ENCODE measurements around the gene PAPPA2.

PAPPA2 gene

DNA sequence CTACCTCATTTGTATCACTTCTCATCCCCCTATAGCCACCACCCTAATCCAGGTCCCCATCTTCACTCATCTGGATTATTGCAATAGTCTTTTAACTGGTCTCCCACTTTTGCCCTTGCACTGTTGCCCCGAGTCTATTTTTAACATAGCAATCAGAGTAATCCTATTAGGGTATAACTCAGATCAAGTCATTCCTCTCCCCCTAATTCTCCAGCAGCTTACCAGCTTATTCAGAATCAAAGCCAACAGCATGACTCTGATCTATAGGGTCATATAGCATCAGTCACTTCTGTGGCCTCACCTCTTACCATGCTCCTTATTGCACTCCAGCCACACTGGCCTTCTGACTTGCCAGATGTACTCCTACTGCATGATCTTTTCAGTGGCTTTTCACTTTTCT, 140.7 kb downstream of the PAPPA2 start:
- ChIA-PET CTCF (no interaction called here), POLR2A (ENCODE audit: low non-redundant PET) (no interaction called here)
- no peak for DNase-seq (ENCODE audit: low spot score)
- H3K27ac ChIP-seq = no peak overlapping the region
- TF ChIP-seq, protein P1, sequence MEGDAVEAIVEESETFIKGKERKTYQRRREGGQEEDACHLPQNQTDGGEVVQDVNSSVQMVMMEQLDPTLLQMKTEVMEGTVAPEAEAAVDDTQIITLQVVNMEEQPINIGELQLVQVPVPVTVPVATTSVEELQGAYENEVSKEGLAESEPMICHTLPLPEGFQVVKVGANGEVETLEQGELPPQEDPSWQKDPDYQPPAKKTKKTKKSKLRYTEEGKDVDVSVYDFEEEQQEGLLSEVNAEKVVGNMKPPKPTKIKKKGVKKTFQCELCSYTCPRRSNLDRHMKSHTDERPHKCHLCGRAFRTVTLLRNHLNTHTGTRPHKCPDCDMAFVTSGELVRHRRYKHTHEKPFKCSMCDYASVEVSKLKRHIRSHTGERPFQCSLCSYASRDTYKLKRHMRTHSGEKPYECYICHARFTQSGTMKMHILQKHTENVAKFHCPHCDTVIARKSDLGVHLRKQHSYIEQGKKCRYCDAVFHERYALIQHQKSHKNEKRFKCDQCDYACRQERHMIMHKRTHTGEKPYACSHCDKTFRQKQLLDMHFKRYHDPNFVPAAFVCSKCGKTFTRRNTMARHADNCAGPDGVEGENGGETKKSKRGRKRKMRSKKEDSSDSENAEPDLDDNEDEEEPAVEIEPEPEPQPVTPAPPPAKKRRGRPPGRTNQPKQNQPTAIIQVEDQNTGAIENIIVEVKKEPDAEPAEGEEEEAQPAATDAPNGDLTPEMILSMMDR (conservative IDR thresholded peaks at IDR 0.05; ENCODE audit: low read depth) = no peak

- POLR2A ChIA-PET (ENCODE audit: low non-redundant PET) = no interaction called here
- H3K27ac ChIP-seq = no peak overlapping the region
- CTCF ChIA-PET = no interaction called here
- TF ChIP-seq, protein P1 (conservative IDR thresholded peaks at IDR 0.05; ENCODE audit: low read depth) = no peak
- DNase-seq (ENCODE audit: low spot score) = no peak
These were observed 141.5 kb downstream of the PAPPA2 start for GRCh38 chr1:176604461-176604860.

DNA sequence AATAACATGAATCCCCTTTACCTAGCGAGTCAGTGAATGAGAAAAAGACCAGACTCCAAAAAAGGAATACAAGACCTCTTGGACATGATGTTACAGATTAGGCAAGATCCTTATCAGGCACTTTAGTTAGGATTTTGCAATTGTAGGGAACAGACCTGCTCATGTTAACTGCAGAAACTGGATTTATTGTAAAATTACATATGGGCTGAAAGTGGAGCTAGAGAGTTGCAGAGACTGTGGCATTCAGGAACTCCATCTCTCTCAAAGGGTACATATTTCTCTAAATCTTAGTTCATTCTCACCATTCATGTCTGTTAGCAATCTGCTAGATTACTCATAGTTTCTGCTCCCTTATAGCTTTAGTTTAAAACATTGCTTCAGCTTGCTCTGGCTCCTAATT, 142.2 kb downstream of the PAPPA2 start:
- TF ChIP-seq, protein P1 (conservative IDR thresholded peaks at IDR 0.05; ENCODE audit: low read depth) = no peak
- ChIA-PET CTCF (no interaction called here), POLR2A (ENCODE audit: low non-redundant PET) (no interaction called here)
- H3K27ac ChIP-seq = no peak overlapping the region
- DNase-seq (ENCODE audit: low spot score) = no peak

DNA sequence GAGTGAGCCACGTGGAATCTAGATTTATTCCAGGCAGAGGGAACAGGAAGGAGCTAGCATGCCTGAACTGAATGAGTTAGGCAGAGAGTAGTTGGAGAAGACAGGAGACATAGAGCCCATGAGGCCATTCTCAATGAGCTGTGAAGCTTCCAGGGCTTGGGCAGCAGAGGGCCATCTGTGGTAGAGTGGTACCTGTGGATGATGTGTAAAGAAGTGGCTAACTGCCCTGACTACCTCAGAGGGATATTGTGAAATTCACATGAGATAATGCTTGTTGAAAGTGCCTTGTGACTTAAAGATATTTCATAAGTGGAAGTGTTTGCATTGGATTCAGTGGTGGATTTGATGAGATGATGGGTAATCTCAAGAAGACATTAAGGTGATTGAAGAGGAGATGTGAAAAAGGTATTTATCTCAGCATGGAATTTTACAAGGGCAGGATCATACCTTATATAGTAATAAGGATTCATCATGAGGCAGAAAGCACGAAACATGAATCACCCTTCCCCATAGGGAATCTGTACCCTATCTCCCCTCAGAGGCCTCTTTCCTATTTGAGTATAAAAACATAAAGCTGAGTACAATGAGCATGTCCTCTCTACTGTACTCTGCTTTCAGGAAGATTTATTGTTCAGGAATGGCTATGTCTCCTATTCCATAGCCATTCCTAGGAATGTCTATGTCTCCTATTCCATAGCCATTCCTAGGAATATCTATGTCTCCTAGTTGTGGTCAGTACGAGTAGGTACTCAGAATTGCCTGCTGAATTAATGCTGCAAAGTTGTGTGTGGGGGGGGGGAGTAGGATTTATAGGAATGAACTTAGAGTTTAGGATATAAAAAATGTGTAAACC, 146.8 kb downstream of the PAPPA2 start:
- CTCF ChIA-PET = no interaction called here
- POLR2A ChIA-PET (ENCODE audit: low non-redundant PET) = no interaction called here
- TF ChIP-seq, protein P1 (conservative IDR thresholded peaks at IDR 0.05; ENCODE audit: low read depth) = no peak
- no peak for DNase-seq (ENCODE audit: low spot score)
- no peak overlapping the region for H3K27ac ChIP-seq

- H3K27ac ChIP-seq = no peak overlapping the region
- TF ChIP-seq, protein P1 (conservative IDR thresholded peaks at IDR 0.05; ENCODE audit: low read depth) = no peak
- CTCF ChIA-PET = interaction anchor here (0.6 kb wide), 1 partner anchor 12 kb away, joined by 4 read pairs; no protein-coding TSS in a partner anchor
- POLR2A ChIA-PET (ENCODE audit: low non-redundant PET) = no interaction called here
- DNase-seq (ENCODE audit: low spot score) = no peak
These were observed 149.8 kb downstream of the PAPPA2 start for GRCh38 chr1:176612791-176613190.

DNA sequence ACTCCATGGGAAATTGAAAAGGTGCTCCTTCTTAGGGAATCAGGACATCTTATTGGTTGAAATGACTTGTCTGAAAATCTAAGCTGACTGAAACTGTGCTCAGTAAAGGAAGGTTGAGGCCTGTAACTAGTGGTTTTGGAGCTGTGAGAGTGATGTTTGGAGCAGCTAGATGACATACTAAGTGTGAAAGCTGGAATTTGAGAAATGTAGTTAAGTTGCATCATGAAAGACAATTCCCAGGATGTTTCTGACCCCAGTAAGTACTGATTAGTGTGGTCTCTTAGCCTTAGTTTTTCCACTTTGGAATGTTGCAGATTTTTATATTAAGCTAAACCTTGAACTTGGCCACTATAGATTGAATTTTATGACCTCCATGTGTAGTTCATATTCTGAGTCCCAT, 154.9 kb downstream of the PAPPA2 start:
- DNase-seq (ENCODE audit: low spot score) = no peak
- TF ChIP-seq, protein P1 (conservative IDR thresholded peaks at IDR 0.05; ENCODE audit: low read depth) = no peak
- CTCF ChIA-PET = no interaction called here
- POLR2A ChIA-PET (ENCODE audit: low non-redundant PET) = no interaction called here
- H3K27ac ChIP-seq = no peak overlapping the region

Measured in RWPE1 (cell line).